ENCODE data around the gene SLC22A5.

Gene SLC22A5

GRCh38 chr5:132385326-132386105 lies 16.0 kb downstream of the SLC22A5 start:
- peak; percentile 76 for TF ChIP-seq CTCF (IDR thresholded peaks at IDR 0.05; ENCODE audit: low read depth, low read length)
- peak; percentile 77 to 78 for DNase-seq (ENCODE audit: low read depth in 2 of 2)

DNA sequence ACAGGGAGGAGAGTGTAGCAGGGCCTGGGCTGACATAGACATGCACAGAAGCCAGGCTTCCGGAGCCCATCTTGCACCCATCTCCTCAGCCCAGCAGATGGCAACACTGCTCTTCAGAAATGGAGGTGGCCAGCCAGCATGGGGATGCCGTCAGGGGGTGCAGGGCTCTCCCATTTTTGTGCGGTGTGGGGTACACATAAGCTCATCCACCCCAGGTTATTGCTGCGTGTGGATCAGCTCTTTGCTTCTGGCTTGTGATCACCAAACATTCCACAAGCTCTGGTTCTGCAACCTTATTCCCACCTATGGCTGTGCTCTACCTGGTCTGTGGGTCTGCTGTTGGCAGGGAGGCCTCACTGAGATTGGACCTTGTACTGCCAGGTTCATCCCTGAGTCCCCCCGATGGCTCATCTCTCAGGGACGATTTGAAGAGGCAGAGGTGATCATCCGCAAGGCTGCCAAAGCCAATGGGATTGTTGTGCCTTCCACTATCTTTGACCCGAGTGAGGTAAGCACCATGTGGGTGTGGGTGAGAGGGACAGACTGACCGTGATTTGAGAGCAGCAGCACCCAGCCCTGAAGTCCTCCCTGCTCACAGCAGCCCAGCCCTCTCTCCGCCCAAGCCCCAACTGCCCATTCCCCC lies 17.3 kb downstream of the SLC22A5 start:
- peak; percentile 91 for TF ChIP-seq CTCF (IDR thresholded peaks at IDR 0.05; ENCODE audit: low read depth, low read length)
- peak; percentile 79 to 84 for DNase-seq (ENCODE audit: low read depth in 2 of 2)
- H3K4me3 ChIP-seq (replicated peaks in 1 of 2; ENCODE audit: low read depth in 2 of 2, low read length in 2 of 2), result no peak overlapping the region

More at GRCh38 chr5:132385326-132386105, 16.0 kb downstream of the SLC22A5 start:
- H3K4me3 ChIP-seq (replicated peaks in 1 of 2; ENCODE audit: low read depth in 2 of 2, low read length in 2 of 2), result no peak overlapping the region

- no peak overlapping the region for H3K4me3 ChIP-seq (replicated peaks in 1 of 2; ENCODE audit: low read depth in 2 of 2, low read length in 2 of 2)
- TF ChIP-seq CTCF (IDR thresholded peaks at IDR 0.05; ENCODE audit: low read depth, low read length), result no peak
- peak; percentile 91 to 98 for DNase-seq (ENCODE audit: low read depth in 2 of 2)
These were observed 18.2 kb downstream of the SLC22A5 start for GRCh38 chr5:132387640-132388117.

- peak; percentile 28 to 59 for DNase-seq (ENCODE audit: low read depth in 2 of 2)
- H3K4me3 ChIP-seq (replicated peaks in 1 of 2; ENCODE audit: low read depth in 2 of 2, low read length in 2 of 2), result no peak overlapping the region
- no peak for TF ChIP-seq CTCF (IDR thresholded peaks at IDR 0.05; ENCODE audit: low read depth, low read length)
These were observed 18.9 kb downstream of the SLC22A5 start for GRCh38 chr5:132388244-132389050.

GRCh38 chr5:132389051-132389331 lies 19.5 kb downstream of the SLC22A5 start:
- no peak for TF ChIP-seq CTCF (IDR thresholded peaks at IDR 0.05; ENCODE audit: low read depth, low read length)

DNA sequence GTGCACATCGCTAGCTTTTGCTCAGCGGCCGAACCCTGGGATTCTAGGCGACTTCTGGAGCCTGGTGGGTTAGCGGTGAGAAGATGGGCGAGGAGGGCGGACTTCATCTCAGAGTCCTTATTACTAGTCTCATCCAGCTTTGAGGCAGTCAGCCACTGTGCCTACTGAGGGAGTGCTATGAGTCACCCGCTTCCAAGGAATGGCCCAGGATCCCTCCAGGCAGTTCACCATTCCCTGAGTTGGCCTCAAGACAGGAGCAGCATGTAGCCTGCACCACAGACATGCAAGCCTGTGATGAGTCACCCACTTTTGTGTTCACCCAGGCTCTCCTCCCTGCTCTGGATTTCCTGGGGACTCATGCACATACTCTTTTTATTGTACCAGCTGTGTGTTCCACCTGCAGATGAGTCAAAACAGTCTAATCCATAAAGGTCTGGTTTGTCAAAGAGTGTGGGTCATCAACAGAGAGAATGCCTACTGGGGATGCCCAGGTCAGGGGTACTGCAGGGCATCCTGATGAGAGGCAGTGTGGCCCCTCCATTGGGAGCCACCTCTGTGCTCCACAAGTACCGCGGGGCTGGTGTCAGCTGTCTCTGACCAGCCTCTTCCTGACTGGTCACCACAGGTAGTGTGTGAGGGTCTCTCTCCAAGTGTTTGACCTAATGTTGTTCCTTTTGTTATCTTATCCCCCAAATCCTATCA lies 20.2 kb downstream of the SLC22A5 start:
- no peak overlapping the region for H3K4me3 ChIP-seq (replicated peaks in 1 of 2; ENCODE audit: low read depth in 2 of 2, low read length in 2 of 2)
- no peak for TF ChIP-seq CTCF (IDR thresholded peaks at IDR 0.05; ENCODE audit: low read depth, low read length)
- DNase-seq (ENCODE audit: low read depth in 2 of 2), result peak; percentile 95

More at GRCh38 chr5:132389051-132389331, 19.5 kb downstream of the SLC22A5 start:
- H3K4me3 ChIP-seq (replicated peaks in 1 of 2; ENCODE audit: low read depth in 2 of 2, low read length in 2 of 2), result no peak overlapping the region
- no peak for DNase-seq (ENCODE audit: low read depth in 2 of 2)

Measured in cardiac fibroblast (primary cell).